GM12865 (cell line): ENCODE results near the gene CTSG.
"Not testable (repeated sequence)": the region's sequence is repeated elsewhere in the genome, so short reads cannot be mapped to it uniquely, and the experiment has no call there.

Experiments
- DNase-seq: peaks from one replicate; pipeline ENCODE4 v3.0.0; 2010; ENCODE audit warnings: low read depth
- H3K4me3 ChIP-seq: 2 replicates; pipeline ENCODE4 v1.5.1; 2011; ENCODE audit warnings: mild to moderate bottlenecking, low read depth, low read length, control low read depth
- TF ChIP-seq, protein P1 (sequence below): IDR thresholded peaks from 2 replicates; pipeline ENCODE4 v1.5.1; 2011; ENCODE audit warnings: low read length, control low read depth, low read depth, inconsistent platforms; ENCODE audit not compliant: insufficient read depth; ENCODE audit errors: missing control alignments

CTSG gene

DNA sequence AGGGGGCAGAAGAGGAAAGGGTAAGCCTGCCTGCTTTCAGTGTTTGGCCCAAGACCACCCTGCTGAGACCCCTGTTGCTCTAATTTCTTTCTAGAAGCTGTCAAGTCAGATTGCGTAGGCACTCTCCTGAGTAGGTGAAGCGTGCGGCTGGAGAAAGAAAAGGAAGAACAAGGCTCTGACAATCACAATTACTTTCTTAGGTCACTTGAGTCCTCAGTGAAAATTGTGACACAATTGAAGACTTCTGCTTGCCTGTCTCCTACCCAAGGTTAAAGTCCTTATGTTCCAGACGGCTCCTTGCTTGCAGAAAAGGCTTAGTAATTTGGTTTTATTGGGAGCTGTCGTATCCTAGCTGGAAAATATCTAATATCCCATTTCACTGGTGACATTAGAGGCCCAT is 721 bp upstream of the CTSG start:
- TF ChIP-seq, protein P1, sequence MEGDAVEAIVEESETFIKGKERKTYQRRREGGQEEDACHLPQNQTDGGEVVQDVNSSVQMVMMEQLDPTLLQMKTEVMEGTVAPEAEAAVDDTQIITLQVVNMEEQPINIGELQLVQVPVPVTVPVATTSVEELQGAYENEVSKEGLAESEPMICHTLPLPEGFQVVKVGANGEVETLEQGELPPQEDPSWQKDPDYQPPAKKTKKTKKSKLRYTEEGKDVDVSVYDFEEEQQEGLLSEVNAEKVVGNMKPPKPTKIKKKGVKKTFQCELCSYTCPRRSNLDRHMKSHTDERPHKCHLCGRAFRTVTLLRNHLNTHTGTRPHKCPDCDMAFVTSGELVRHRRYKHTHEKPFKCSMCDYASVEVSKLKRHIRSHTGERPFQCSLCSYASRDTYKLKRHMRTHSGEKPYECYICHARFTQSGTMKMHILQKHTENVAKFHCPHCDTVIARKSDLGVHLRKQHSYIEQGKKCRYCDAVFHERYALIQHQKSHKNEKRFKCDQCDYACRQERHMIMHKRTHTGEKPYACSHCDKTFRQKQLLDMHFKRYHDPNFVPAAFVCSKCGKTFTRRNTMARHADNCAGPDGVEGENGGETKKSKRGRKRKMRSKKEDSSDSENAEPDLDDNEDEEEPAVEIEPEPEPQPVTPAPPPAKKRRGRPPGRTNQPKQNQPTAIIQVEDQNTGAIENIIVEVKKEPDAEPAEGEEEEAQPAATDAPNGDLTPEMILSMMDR = no peak
- no peak for DNase-seq
- H3K4me3 ChIP-seq = no peak overlapping the region

DNA sequence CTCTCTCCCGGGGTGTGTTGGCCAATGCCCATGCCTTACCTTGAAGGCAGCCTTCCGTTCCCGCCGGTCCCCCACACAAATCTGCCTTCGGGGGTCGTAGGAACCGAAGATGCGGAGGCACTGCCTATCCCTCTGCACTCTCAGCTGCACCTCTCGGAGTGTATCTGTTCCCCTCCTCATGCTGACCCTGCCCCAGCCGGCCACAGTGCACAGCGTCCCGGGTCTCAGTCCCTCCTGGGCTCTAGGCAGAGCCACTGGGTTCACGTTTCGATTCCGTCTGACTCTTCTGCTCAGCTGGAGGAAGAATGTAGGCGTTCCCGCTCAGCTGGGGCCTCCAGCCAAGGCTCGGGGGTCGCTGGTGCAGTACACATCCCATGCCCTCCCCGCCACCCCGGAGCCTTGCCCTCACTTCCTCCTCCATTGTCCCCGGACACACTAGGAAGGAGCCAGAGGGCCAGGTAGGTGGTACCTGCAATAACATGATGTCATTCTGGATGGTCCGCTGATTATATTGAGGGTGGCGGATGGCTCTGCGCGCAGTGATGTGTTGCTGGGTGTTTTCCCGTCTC is 1.8 kb downstream of the CTSG start:
- no peak overlapping the region for H3K4me3 ChIP-seq
- no peak for DNase-seq
- TF ChIP-seq, protein P1 = no peak

- TF ChIP-seq, protein P1 = no peak
- no peak for DNase-seq
- H3K4me3 ChIP-seq = no peak overlapping the region
Measured at GRCh38 chr14:24566318-24566717, 9.7 kb downstream of the CTSG start.

DNA sequence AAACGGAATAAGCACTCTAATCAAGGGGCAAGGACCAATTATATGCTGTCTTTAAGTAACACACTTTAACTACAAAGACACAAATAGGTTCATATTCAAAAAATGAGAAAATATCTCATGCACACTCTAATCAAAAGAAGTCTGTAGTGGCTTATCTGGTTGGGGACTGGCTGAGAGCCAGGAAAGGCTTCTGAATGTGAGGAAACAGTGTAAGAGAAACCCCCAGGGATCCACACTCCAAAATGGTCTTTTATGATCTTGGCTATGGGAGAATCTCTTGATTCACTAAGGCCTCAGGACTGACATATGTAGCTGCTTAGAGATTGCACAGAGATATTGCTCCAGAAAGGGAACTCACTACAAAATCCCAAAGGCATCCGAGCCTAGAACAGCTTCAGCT is 10.3 kb downstream of the CTSG start:
- no peak for DNase-seq
- no peak overlapping the region for H3K4me3 ChIP-seq
- TF ChIP-seq, protein P1 = no peak

DNA sequence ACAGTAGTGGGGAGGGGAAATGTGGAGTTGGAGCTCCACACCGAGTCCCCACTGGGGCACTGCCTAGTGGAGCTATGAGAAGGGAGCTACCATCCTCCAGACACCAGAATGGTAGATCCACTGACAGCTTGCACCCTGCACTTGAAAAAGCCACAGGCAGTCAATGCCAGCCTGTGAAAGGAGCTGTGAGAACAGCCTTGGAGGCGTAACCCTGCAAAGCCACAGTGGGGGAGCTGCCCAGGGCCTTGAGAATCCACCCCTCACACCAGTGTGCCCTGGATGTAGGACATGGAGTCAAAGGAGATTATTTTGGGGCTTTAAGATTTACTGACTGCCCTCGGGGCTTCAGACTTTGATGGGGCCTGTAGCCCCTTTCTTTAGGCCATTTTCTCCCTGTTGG is 12.5 kb downstream of the CTSG start:
- TF ChIP-seq, protein P1 = no peak
- DNase-seq = no peak
- no peak overlapping the region for H3K4me3 ChIP-seq

GRCh38 chr14:24556756-24557155 is 19.3 kb downstream of the CTSG start:
- TF ChIP-seq, protein P1 = no peak
- no peak overlapping the region for H3K4me3 ChIP-seq
- no peak for DNase-seq

DNA sequence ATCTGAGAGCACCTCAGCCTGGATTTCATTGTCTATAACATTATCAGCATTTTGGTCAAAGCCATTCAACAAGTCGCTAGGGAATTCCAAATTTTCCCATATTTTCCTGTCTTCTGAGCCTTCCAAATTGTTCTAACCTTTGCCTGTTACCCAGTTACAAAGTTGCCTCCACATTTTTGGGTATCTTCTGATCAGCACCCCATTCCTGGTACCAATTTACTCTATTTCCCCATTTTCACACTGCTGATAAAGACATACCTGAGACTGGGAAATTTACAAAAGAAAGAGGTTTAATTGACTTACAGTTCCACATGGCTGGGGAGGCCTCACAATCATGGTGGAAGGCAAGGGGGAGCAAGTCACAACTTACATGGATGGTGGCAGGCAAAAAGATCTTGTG is 27.0 kb downstream of the CTSG start:
- H3K4me3 ChIP-seq = not testable (repeated sequence)

DNA sequence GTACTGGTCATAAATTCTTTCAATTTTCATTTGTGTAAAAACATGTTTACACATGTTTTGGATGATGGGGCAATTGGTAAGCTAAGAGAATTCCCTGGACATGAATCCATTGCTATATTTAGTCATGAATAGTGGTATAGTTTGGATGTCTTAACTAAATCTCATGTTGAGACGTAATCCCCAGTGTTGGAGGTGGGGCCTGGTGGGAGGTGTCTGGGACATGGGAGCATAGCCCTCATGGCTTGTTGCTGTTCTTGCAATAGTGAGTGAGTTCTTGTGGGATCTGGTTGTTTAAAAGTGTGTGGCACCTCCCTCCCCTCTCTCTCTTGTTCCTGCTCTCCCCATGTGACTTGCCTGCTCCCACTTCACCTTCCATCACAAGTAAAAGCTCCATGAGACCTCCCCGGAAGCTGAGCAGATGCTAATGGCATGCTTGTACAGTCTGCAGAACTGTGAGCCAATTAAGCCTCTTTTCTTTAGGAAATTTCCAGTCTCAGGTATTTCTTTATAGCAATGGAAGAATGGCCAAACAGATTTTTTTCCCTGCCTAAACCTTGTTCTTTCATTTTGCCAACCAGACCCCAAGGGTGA is 33.6 kb downstream of the CTSG start:
- TF ChIP-seq, protein P1 = no peak
- H3K4me3 ChIP-seq = no peak overlapping the region
- no peak for DNase-seq

More for the DNA sequence above, 27.0 kb downstream of the CTSG start:
- not testable (repeated sequence) for DNase-seq
